ENCODE results near the gene KIF11. TPM values are rescaled to one million over a fixed set of nuclear protein-coding genes. Genes with fewer than 3 reads are reported as not detected.
A peak's percentile ranks its signal among the peaks of the same experiment; 100 is the strongest.

Gene KIF11
- total RNA-seq, 4 donors from 2014 or later: 0.27 to 1.6 (median 0.44) TPM

GRCh38 chr10:92689663-92690210, 96.8 kb downstream of the KIF11 start, which contains the start of gene HHEX:
HHEX (plus strand) TSS chr10:92689955; CDS start chr10:92689987, 32 bp downstream.
- H3K9me3 ChIP-seq: peaks cover 0 to 16% (median 0%) of the 10 kb centered on the region in 3 donors
- H3K27me3 ChIP-seq: peaks cover 41% of the 10 kb centered on the region
- ATAC-seq: peak; percentile 88
- WGBS, 2 donors (ENCODE audit: low coverage in 1 of 2): no CpG with 5 or more reads among the region's 79 CpGs
- H3K4me1 ChIP-seq: peaks cover 0 to 46% (median 0%) of the 10 kb centered on the region in 3 donors
- TF ChIP-seq CTCF (IDR thresholded peaks at IDR 0.05): peak in 3 of 4 experiments; percentile 8 to 12 (median 9)
- TF ChIP-seq POLR2AphosphoS5 (IDR thresholded peaks at IDR 0.05): no peak
- TF ChIP-seq POLR2A (IDR thresholded peaks at IDR 0.05): peak; percentile 63 to 78
- H3K36me3 ChIP-seq: no peaks in the 10 kb centered on the region
- peak within 1 kb of the TSS; percentile 61 to 76 for H3K4me3 ChIP-seq
- peak within 1 kb of the TSS; percentile 32 to 92 (median 84) for H3K27ac ChIP-seq

- peaks cover 42% of the 10 kb centered on the region for H3K27me3 ChIP-seq
- WGBS, 2 donors (ENCODE audit: low coverage in 1 of 2): 14 to 17% methylated on average over 3 to 4 of the region's 73 CpGs
- no peak for TF ChIP-seq CTCF (IDR thresholded peaks at IDR 0.05)
- no peak for TF ChIP-seq EP300 (IDR thresholded peaks at IDR 0.05)
- TF ChIP-seq POLR2AphosphoS5 (IDR thresholded peaks at IDR 0.05): no peak
- no peak for TF ChIP-seq POLR2A (IDR thresholded peaks at IDR 0.05)
- peak overlapping the region; percentile 61 to 76 for H3K4me3 ChIP-seq
- ATAC-seq: peak; percentile 60
- peaks cover 0 to 49% (median 0%) of the 10 kb centered on the region in 3 donors for H3K4me1 ChIP-seq
- H3K9me3 ChIP-seq: peaks cover 0 to 10% (median 0%) of the 10 kb centered on the region in 3 donors
- H3K36me3 ChIP-seq: no peaks in the 10 kb centered on the region
- H3K27ac ChIP-seq: peak overlapping the region; percentile 18 to 92 (median 84)
These were observed 97.4 kb downstream of the KIF11 start for GRCh38 chr10:92690211-92690914.

GRCh38 chr10:92690915-92691590, 98.1 kb downstream of the KIF11 start:
- peaks cover 0 to 56% (median 0%) of the 10 kb centered on the region in 3 donors for H3K4me1 ChIP-seq
- TF ChIP-seq POLR2A (IDR thresholded peaks at IDR 0.05) (no peak), EP300 (IDR thresholded peaks at IDR 0.05) (no peak), CTCF (IDR thresholded peaks at IDR 0.05) (no peak), POLR2AphosphoS5 (IDR thresholded peaks at IDR 0.05) (peak; percentile 39)
- H3K27me3 ChIP-seq: peaks cover 49% of the 10 kb centered on the region
- H3K4me3 ChIP-seq: peak overlapping the region; percentile 61 to 76
- H3K27ac ChIP-seq: peak overlapping the region; percentile 14 to 92 (median 84)
- no peak for ATAC-seq
- H3K36me3 ChIP-seq: peaks cover 0 to 5% of the 10 kb centered on the region in 2 donors
- H3K9me3 ChIP-seq: peaks cover 0 to 5% (median 0%) of the 10 kb centered on the region in 3 donors
- WGBS, 2 donors (ENCODE audit: low coverage in 1 of 2): 34 to 56% methylated on average over 7 to 21 of the region's 30 CpGs

- Histone ChIP-seq H3K27ac (peak overlapping the region; percentile 14 to 92 (median 84)), H3K4me3 (peak overlapping the region in 1 of 2 donors; percentile 76), H3K9me3 (no peaks in the 10 kb centered on the region), H3K36me3 (peaks cover 0 to 5% of the 10 kb centered on the region in 2 donors), H3K4me1 (peaks cover 0 to 58% (median 0%) of the 10 kb centered on the region in 3 donors), H3K27me3 (peaks cover 53% of the 10 kb centered on the region)
- no peak for ATAC-seq
- TF ChIP-seq EP300 (IDR thresholded peaks at IDR 0.05): no peak
- no peak for TF ChIP-seq CTCF (IDR thresholded peaks at IDR 0.05)
- no peak for TF ChIP-seq POLR2A (IDR thresholded peaks at IDR 0.05)
- TF ChIP-seq POLR2AphosphoS5 (IDR thresholded peaks at IDR 0.05): peak; percentile 44
- WGBS, 2 donors (ENCODE audit: low coverage in 1 of 2): 25 to 49% methylated on average over 7 to 19 of the region's 35 CpGs
These were observed 98.7 kb downstream of the KIF11 start for GRCh38 chr10:92691591-92692079.

Measured in gastroesophageal sphincter (tissue), 4 donors.